ENCODE measurements around the gene PLOD1.

GRCh38 chr1:12001996-12002493 lies 67.5 kb downstream of the PLOD1 start:
- TF ChIP-seq CTCF (conservative IDR thresholded peaks at IDR 0.05; ENCODE audit: low read length): no peak
- no peak for TF ChIP-seq EZH2phosphoT487 (IDR thresholded peaks at IDR 0.05; ENCODE audit: borderline replicate concordance)
